Endodermal cell (in vitro differentiated cells): ENCODE results near the gene DCK. TPM values are rescaled to one million over a fixed set of nuclear protein-coding genes. Genes with fewer than 3 reads are reported as not detected.

Experiments
- DNase-seq: peaks from one replicate; pipeline ENCODE4 v3.0.0-alpha.2; 2017
- H3K27ac ChIP-seq: 2 replicates; pipeline ENCODE4 v1.5.1; 2013; ENCODE audit warnings: mild to moderate bottlenecking, low read depth, low read length, moderate library complexity
- H3K27me3 ChIP-seq: 2 replicates; pipeline ENCODE4 v1.6.1; 2013; ENCODE audit warnings: mild to moderate bottlenecking, low read length, moderate library complexity; ENCODE audit not compliant: insufficient read depth, control insufficient read depth, poor library complexity, severe bottlenecking
- H3K36me3 ChIP-seq: 2 replicates; pipeline ENCODE4 v1.7.0; 2013; ENCODE audit warnings: mild to moderate bottlenecking, low read length, moderate library complexity; ENCODE audit not compliant: control insufficient read depth, insufficient read depth
- H3K4me1 ChIP-seq: one replicate; pipeline ENCODE4 v1.7.0; 2013; ENCODE audit warnings: low read length; ENCODE audit not compliant: control insufficient read depth, insufficient read depth
- H3K4me3 ChIP-seq: 2 replicates; pipeline ENCODE4 v1.5.1; 2013; ENCODE audit warnings: mild to moderate bottlenecking, low read length, moderate library complexity
- H3K9ac ChIP-seq: 2 replicates; pipeline ENCODE4 v1.6.1; 2013; ENCODE audit warnings: mild to moderate bottlenecking, low read length, moderate library complexity; ENCODE audit not compliant: poor library complexity, severe bottlenecking; ENCODE audit errors: extremely low read depth
- H3K9me3 ChIP-seq: 2 replicates; pipeline ENCODE4 v1.6.1; 2013; ENCODE audit warnings: mild to moderate bottlenecking, low read length, moderate library complexity; ENCODE audit not compliant: control insufficient read depth
- H3K27ac Mint-ChIP-seq: 2 replicates; pipeline ENCODE4 v1.8.0; 2020; ENCODE audit warnings: mixed read lengths
- H3K27me3 Mint-ChIP-seq: 2 replicates; pipeline ENCODE4 v1.8.0; 2021; ENCODE audit warnings: mild to moderate bottlenecking, mixed read lengths; ENCODE audit not compliant: insufficient read depth
- H3K36me3 Mint-ChIP-seq: 2 replicates; pipeline ENCODE4 v1.8.0; 2020; ENCODE audit warnings: low read depth, mixed read lengths
- H3K4me1 Mint-ChIP-seq: 2 replicates; pipeline ENCODE4 v1.8.0; 2020; ENCODE audit warnings: mixed read lengths
- H3K4me3 Mint-ChIP-seq: 2 replicates; pipeline ENCODE4 v1.8.0; 2020; ENCODE audit warnings: mild to moderate bottlenecking, moderate library complexity, mixed read lengths
- H3K9me3 Mint-ChIP-seq: 2 replicates; pipeline ENCODE4 v1.8.0; 2020; ENCODE audit warnings: mild to moderate bottlenecking, mixed read lengths
- WGBS, 2 experiments: methylation state at CpG; one replicate each; pipeline versions ENCODE4 v1.1.5 to v1.1.7; 2013; ENCODE audit warnings: missing lambda C conversion rate in 2 of 2, mixed read lengths in 1 of 2; ENCODE audit not compliant: insufficient coverage in 1 of 2, insufficient read length in 1 of 2; 5-methylcytosine and 5-hydroxymethylcytosine counted together
- total RNA-seq, 2 donors: library from RNA; stranded (reverse); fragmentation: NEBNext Ultra II Directional in 1 of 2; extraction: Animal tissue kit (Norgen Biotek cat#: 25700) in 1 of 2; gene quantifications; 2 replicates in 1 of 2; 3 replicates in 1 of 2; pipeline ENCODE4 v1.2.1, GENCODE V29; 2021
- TF ChIP-seq, protein P1 (sequence below): fragments of 200-600 bp; sonication (generic); conservative IDR thresholded peaks from 2 replicates; pipeline ENCODE4 v1.5.0; 2021; ENCODE audit warnings: antibody characterized with exemption, mild to moderate bottlenecking

DCK gene
- total RNA-seq, 2 donors from 2014 or later = 15.3 to 26.1 TPM

DNA sequence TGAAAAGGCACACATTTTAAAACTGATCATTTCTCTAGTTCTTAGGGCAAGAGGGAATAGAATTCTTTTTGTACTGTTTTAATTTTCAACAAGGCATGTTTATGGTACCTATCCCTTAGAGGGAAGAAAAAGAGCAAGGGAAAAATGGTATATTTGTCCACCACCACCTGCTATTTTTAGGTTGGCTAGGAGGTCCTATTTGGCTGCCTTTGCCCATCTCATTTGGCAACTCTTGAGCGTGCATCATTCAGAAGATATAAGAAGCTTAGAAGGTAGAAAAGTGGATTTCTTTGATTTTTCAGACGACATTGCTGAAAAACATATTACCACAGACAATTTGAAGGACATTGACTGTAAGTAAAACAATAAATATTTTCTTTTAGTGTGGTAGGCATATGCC, 69.0 kb downstream of the DCK start:
- TF ChIP-seq, protein P1, sequence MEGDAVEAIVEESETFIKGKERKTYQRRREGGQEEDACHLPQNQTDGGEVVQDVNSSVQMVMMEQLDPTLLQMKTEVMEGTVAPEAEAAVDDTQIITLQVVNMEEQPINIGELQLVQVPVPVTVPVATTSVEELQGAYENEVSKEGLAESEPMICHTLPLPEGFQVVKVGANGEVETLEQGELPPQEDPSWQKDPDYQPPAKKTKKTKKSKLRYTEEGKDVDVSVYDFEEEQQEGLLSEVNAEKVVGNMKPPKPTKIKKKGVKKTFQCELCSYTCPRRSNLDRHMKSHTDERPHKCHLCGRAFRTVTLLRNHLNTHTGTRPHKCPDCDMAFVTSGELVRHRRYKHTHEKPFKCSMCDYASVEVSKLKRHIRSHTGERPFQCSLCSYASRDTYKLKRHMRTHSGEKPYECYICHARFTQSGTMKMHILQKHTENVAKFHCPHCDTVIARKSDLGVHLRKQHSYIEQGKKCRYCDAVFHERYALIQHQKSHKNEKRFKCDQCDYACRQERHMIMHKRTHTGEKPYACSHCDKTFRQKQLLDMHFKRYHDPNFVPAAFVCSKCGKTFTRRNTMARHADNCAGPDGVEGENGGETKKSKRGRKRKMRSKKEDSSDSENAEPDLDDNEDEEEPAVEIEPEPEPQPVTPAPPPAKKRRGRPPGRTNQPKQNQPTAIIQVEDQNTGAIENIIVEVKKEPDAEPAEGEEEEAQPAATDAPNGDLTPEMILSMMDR = no peak
- H3K9ac ChIP-seq = no peak overlapping the region
- peaks cover 5% of the 10 kb centered on the region for H3K4me1 Mint-ChIP-seq
- H3K4me3 Mint-ChIP-seq = no peak overlapping the region
- WGBS, 2 experiments = 92% methylated on average over 2 of the region's 2 CpGs; no CpG with 5 or more reads in 1 of the 2 experiments
- no peaks in the 10 kb centered on the region for H3K4me1 ChIP-seq
- H3K27me3 Mint-ChIP-seq = no peaks in the 10 kb centered on the region
- no peak overlapping the region for H3K27ac ChIP-seq
- no peaks in the 10 kb centered on the region for H3K27me3 ChIP-seq
- H3K9me3 ChIP-seq = no peaks in the 10 kb centered on the region
- DNase-seq = no peak
- H3K9me3 Mint-ChIP-seq = peaks cover 10% of the 10 kb centered on the region
- H3K4me3 ChIP-seq = no peak overlapping the region
- no peaks in the 10 kb centered on the region for H3K36me3 Mint-ChIP-seq
- H3K27ac Mint-ChIP-seq = no peak overlapping the region
- no peaks in the 10 kb centered on the region for H3K36me3 ChIP-seq

DNA sequence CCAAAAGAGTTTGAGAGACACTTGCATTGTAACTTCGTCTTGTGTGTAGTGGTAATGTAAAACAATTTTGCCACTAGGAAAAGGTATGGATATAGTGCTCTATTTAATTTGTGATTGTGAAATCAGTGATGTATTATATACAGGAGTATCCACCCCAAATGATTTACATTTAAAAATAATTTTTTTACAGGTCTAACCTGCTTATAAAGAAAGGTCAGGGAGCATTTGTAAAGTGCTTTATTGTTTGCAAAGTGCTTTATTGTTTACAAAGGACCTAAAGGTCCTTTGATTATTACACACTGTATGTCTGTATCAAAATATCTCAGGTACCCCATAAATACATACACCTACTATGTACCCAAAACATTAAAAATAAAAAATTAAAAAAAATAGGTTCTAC, 70.3 kb downstream of the DCK start:
- no peaks in the 10 kb centered on the region for H3K36me3 Mint-ChIP-seq
- peaks cover 5% of the 10 kb centered on the region for H3K9me3 Mint-ChIP-seq
- no peaks in the 10 kb centered on the region for H3K9me3 ChIP-seq
- H3K27me3 Mint-ChIP-seq = no peaks in the 10 kb centered on the region
- H3K4me3 Mint-ChIP-seq = no peak overlapping the region
- peaks cover 5% of the 10 kb centered on the region for H3K4me1 Mint-ChIP-seq
- no peak overlapping the region for H3K9ac ChIP-seq
- H3K4me1 ChIP-seq = no peaks in the 10 kb centered on the region
- no peak overlapping the region for H3K27ac ChIP-seq
- no peaks in the 10 kb centered on the region for H3K27me3 ChIP-seq
- no peak for DNase-seq
- H3K27ac Mint-ChIP-seq = no peak overlapping the region
- 89 to 93% methylated on average over 1 of the region's 1 CpG for WGBS, 2 experiments
- no peaks in the 10 kb centered on the region for H3K36me3 ChIP-seq
- no peak overlapping the region for H3K4me3 ChIP-seq
- TF ChIP-seq, protein P1 = no peak

DNA sequence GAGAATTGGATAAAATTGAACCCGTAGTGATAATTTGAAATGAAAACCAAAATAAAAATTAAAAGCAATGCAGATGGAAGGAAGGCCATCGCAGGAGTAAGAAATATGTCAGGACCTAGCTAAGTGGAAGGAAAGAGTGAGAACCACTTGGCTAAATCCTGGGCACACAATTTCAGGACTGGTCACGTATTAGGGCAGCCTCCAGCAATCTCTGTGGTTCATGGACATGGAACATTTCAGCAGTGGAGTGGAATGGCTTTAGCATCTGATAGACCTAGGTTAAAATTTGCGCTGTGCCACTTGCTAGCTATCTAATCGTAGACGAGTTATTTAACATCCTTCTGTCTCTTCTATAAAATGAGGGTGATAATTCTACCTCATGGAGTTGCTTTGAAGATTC, 71.1 kb downstream of the DCK start:
- Mint-ChIP-seq H3K27ac (no peak overlapping the region), H3K4me3 (no peak overlapping the region), H3K4me1 (peaks cover 5% of the 10 kb centered on the region), H3K36me3 (no peaks in the 10 kb centered on the region), H3K9me3 (peaks cover 3% of the 10 kb centered on the region), H3K27me3 (no peaks in the 10 kb centered on the region)
- H3K4me1 ChIP-seq = no peaks in the 10 kb centered on the region
- no peak overlapping the region for H3K27ac ChIP-seq
- TF ChIP-seq, protein P1 = no peak
- H3K9me3 ChIP-seq = no peaks in the 10 kb centered on the region
- no peak for DNase-seq
- no peaks in the 10 kb centered on the region for H3K27me3 ChIP-seq
- WGBS, 2 experiments = 92 to 96% methylated on average over 4 to 6 of the region's 6 CpGs
- no peak overlapping the region for H3K9ac ChIP-seq
- H3K4me3 ChIP-seq = no peak overlapping the region
- no peaks in the 10 kb centered on the region for H3K36me3 ChIP-seq
